Lung (tissue), 12 donors: Measurements from ENCODE around the gene IFIT1. TPM values are rescaled to one million over a fixed set of nuclear protein-coding genes. Genes with fewer than 3 reads are reported as not detected.
A peak's percentile ranks its signal among the peaks of the same experiment; 100 is the strongest.

Experiments
- ATAC-seq: fragments of 200-7000 bp; cut with Tn5 transposase; one replicate; pipeline ENCODE4 v1.9.1; 2020; ENCODE audit warnings: moderate number of reproducible peaks; ENCODE audit not compliant: insufficient read depth, low FRiP score
- DNase-seq, 3 donors: peaks; one replicate each; pipeline ENCODE4 v3.0.0-alpha.2; 2013 to 2017
- H3K27ac ChIP-seq, 2 donors: one replicate each; pipeline ENCODE4 v1.5.1; 2013; ENCODE audit warnings: mild to moderate bottlenecking in 2 of 2, moderate library complexity in 2 of 2, control low read depth in 1 of 2, inconsistent platforms in 1 of 2, low read depth in 1 of 2, low read length in 1 of 2
- H3K27me3 ChIP-seq, 3 donors: one replicate each; pipeline ENCODE4 v1.5.1; 2013; ENCODE audit warnings: low read length in 2 of 3; ENCODE audit not compliant: control insufficient read depth in 3 of 3, insufficient read depth in 3 of 3
- H3K36me3 ChIP-seq, 4 donors: one replicate each; pipeline ENCODE4 v1.5.1; 2013; ENCODE audit warnings: low read length in 4 of 4, mild to moderate bottlenecking in 1 of 4, moderate library complexity in 1 of 4; ENCODE audit not compliant: control insufficient read depth in 4 of 4, insufficient read depth in 4 of 4
- H3K4me1 ChIP-seq, 5 donors: one replicate each; pipeline ENCODE4 v1.5.1; 2013; ENCODE audit warnings: low read length in 5 of 5, mild to moderate bottlenecking in 2 of 5, moderate library complexity in 1 of 5; ENCODE audit not compliant: control insufficient read depth in 5 of 5, insufficient read depth in 5 of 5
- H3K4me3 ChIP-seq: one replicate; pipeline ENCODE4 v1.5.1; 2013; ENCODE audit warnings: mild to moderate bottlenecking, control low read depth, moderate library complexity
- H3K9ac ChIP-seq, 2 donors: one replicate each; pipeline ENCODE4 v1.5.1; 2013; ENCODE audit warnings: low read length in 2 of 2, control low read depth in 1 of 2; ENCODE audit not compliant: insufficient read depth in 1 of 2
- H3K9me3 ChIP-seq, 4 donors: one replicate each; pipeline ENCODE4 v1.5.1; 2013; ENCODE audit warnings: low read length in 3 of 4, mild to moderate bottlenecking in 1 of 4, moderate library complexity in 1 of 4; ENCODE audit not compliant: control insufficient read depth in 4 of 4, insufficient read depth in 3 of 4
- CTCF ChIP-seq: IDR thresholded peaks from 2 replicates; pipeline ENCODE4 v1.5.1; 2012; ENCODE audit warnings: mild to moderate bottlenecking; ENCODE audit errors: control extremely low read depth, extremely low read depth
- WGBS, 2 donors: extraction: QIAGEN DNeasy Blood & Tissue Kit; methylation state at CpG; one replicate each; pipeline ENCODE4 v1.1.7; 2013; 5-methylcytosine and 5-hydroxymethylcytosine counted together
- polyA plus RNA-seq, 2 donors: library from polyadenylated mRNA; stranded (reverse); fragments of 200-250 nt; gene quantifications; one replicate each; pipeline ENCODE4 v1.2.1, GENCODE V29; 2013
- total RNA-seq, 2 donors: library from RNA; depleted of rRNA in 1 of 2; stranded (reverse); fragments of >200 nt in 1 of 2; gene quantifications; one replicate each; pipeline ENCODE4 v1.2.1, GENCODE V29; 2014 to 2021
- donor health status: control.
- donor health status: control.
- donor health status: Bipolar disorder and iron deficiency.
- donor health status: healthy.
- donor health status: DM: yes; HTN: yes; CAD: no.

Gene IFIT1
- total and polyA plus RNA-seq, 4 donors, result 11.1 to 17.7 (median 15.0) TPM

GRCh38 chr10:89345367-89346000 lies 46.9 kb upstream of the IFIT1 start:
- DNase-seq (no peak), ATAC-seq (no peak)
- TF ChIP-seq CTCF, result no peak
- Histone ChIP-seq H3K27ac (no peak overlapping the region), H3K9me3 (no peaks in the 10 kb centered on the region), H3K4me3 (no peak overlapping the region), H3K36me3 (peaks cover 0 to 2% (median under 1%) of the 10 kb centered on the region in 4 donors), H3K9ac (no peak overlapping the region), H3K4me1 (peaks cover 7 to 33% (median 20%) of the 10 kb centered on the region in 5 donors), H3K27me3 (no peaks in the 10 kb centered on the region)
- WGBS, 2 donors, result 88 to 91% methylated on average over 4 of the region's 4 CpGs

GRCh38 chr10:89346405-89347254 lies 45.8 kb upstream of the IFIT1 start:
- Histone ChIP-seq H3K4me1 (peaks cover 7 to 44% (median 24%) of the 10 kb centered on the region in 5 donors), H3K27me3 (no peaks in the 10 kb centered on the region), H3K9me3 (no peaks in the 10 kb centered on the region), H3K9ac (no peak overlapping the region), H3K4me3 (no peak overlapping the region), H3K27ac (peak overlapping the region; percentile 26 to 85), H3K36me3 (no peaks in the 10 kb centered on the region)
- ATAC-seq (peak; percentile 29), DNase-seq (peak in 2 of 3 donors; percentile 61 to 71)
- no peak for TF ChIP-seq CTCF
- WGBS, 2 donors, result 40 to 46% methylated on average over 4 of the region's 4 CpGs

- no peaks in the 10 kb centered on the region for H3K27me3 ChIP-seq
- WGBS, 2 donors, result 67 to 74% methylated on average over 7 of the region's 7 CpGs
- H3K9me3 ChIP-seq, result no peaks in the 10 kb centered on the region
- ATAC-seq (no peak), DNase-seq (peak in 1 of 3 donors; percentile 67)
- H3K9ac ChIP-seq, result peak overlapping the region in 1 of 2 donors; percentile 3
- no peak overlapping the region for H3K4me3 ChIP-seq
- H3K4me1 ChIP-seq, result peaks cover 8 to 55% (median 32%) of the 10 kb centered on the region in 5 donors
- peak overlapping the region; percentile 23 to 52 for H3K27ac ChIP-seq
- TF ChIP-seq CTCF, result no peak
- no peaks in the 10 kb centered on the region for H3K36me3 ChIP-seq
Observed at GRCh38 chr10:89347701-89348457, 44.5 kb upstream of the IFIT1 start.
